Stimulated activated naive CD4-positive, alpha-beta T cell treated with Interleukin-2 at 50 U/mL for 16 hours (primary cell): ENCODE measurements around the gene GLYAT.

Source experiments
- DNase-seq: peaks from one replicate; lab custom pipeline; 2025; lab: John Stamatoyannopoulos, UW

GLYAT gene

DNA sequence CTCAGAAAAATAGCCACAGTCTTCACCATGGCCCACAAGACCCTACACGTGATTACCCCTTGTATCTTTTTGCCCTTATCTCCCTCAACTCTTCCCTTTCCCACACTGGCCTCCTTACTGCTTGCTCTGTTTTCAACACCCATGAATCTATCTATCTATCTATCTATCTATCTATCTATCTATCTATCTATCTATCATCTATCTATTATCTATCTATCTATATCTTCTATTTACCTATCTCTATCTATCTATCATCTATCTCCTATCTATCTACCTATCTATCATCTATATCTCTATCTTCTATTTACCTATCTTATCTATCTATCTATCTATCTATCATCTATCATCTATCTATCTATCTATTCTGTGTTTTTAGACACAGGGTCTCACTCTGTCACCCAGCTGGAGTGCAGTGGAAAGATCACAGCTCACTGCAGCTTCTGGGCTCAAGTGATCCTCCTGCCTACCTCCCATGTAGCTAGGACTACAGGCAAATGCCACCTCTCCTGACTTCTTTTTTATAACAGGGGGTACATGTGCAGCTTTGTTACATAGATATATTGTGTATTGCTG lies 55.1 kb downstream of the GLYAT start:
- DNase-seq: no peak

DNA sequence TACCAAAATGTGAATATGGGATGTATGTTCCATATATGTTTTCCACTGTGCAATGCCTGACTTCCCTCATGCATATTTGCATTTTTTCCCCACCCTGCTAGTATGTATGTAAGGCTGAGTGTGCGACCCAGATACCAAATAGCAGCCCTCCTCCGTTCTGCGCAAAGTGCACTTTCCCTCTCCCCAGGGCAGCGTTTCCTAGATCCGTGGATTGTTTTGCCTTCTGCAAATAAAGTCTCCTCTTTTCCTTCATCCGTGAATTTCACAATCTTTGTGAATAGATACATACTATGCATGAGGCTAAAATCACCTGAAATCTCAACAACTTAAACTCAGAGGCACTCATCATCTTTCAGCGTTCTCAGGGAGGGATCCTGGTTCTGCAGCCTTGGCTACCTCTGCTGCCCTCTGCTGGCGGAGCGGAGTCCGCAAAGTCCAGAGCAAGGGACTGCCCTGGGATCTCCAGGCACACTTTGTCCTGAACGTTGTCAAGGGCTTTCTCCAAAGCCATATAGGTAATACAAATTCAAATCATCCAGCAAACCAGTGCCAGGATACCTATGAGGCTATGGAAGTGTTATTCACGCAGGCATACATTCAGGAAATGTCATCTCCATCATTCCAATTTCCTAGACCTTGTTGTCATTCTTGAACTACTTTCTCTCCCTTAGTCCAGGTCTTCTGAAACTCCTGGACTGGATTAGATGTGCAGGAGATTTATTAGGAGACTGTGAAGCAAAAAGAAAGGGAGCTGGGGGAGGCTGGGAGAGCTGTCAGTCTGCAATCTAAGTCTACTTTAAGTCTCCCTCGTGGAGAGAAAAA lies 56.2 kb downstream of the GLYAT start:
- DNase-seq: peak; percentile 67

DNA sequence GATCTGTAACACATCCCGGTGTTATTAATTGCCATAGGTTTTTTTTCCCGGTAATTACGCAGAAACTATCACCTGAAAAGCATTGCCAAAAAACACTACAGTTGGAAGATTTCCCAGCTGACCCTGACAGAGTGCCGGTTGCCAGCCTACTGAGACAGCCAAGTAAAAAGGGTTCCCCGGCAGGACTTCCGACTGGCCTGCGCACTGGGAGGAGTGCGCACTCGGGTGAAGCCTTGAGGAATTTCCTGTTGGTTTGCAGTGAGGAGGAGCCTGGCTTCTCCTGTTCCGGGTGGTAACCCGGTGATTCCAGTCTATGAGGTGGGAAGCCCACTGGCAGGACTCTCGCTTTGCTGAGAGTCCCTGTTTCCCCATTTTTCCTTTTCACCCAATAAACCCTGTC lies 57.1 kb downstream of the GLYAT start:
- no peak for DNase-seq

DNA sequence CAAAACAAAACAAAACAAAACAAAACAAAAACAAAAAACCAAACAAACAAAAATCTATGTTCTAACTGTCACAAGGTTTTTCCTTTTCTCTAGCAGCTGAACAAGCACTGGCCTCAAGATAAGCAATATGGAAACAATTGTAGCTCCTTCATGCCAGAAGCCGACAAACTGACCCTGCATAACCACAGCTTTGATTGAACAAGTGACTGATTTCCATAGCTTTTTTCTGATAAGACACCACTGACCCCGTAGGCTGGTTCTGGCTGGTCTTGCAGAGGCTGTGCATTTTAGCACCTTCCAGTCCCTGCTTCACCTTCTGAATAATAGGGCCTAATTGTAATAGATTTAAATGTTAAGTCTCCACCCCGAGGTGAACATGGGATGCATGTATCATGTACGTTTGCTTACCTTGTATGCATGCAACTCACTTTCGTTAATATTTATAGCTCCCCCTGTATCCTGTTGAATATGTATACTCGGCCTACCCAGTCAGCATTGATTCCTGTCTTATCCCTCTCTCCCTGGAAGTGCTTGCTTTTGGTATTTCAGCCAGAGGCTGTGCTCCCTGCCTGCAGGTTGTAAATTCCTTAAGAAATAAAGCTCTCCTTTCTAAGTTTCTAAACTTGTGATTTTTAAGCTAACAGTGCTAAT lies 59.6 kb downstream of the GLYAT start:
- no peak for DNase-seq

DNA sequence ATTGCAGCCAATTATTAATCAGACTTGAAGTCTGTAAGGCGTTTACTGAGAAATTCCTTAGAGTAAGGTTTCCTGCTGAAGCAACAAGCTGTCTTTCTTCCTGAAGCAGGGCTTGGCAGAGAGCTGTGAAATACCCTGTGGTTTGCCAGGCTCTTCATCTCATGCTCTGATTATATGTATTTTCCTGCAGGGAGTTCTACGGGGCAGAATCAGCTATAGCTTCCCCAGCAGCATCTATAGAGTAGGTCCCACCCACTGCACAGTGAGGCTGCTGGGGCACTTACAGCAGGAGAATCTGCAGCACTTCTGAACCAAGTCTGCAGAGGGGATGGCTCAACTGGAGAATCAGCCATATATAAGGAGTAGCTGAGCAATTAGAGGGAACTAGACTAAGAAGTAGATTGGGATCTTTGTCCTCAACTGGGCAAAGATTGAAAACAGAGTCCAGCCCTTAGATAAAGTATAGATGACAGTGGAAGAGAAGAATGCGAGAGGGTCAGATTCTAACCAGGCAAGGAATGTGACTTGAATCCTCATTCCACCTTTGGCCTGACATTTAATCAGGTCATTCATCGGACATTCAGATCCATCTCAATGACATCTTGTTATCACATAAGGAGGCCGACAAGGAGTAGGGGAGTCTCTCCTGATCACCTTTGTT lies 71.7 kb downstream of the GLYAT start:
- DNase-seq: no peak

DNA sequence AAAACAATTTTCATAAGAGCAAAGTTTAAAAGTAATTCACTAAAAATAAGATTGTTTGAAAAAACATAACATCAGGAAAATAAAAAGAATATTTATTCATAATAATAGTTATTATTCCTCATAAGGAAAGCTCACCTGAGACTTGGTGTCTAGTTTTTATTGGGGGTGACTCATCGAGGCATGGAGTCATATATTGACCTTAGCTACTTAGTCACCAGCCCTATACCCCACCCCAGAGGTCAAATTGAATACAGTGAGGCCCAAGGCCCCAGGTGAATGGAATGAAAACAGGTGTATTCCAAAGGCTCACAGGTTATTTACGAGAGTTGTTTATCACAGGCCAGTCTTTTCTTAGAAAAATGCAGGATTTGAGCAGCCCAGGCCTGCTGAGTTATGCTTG lies 72.3 kb downstream of the GLYAT start:
- no peak for DNase-seq
